ENCODE data around the gene ATXN7L1. TPM values are rescaled to one million over a fixed set of nuclear protein-coding genes. Genes with fewer than 3 reads are reported as not detected.

The ATXN7L1 gene
- total and polyA plus RNA-seq, 2 of the 13 experiments (the other 11 are each of a cell fraction or from before 2014, with no cell fraction given): 4.1 to 7.8 TPM

GRCh38 chr7:105652359-105652993 is 223.9 kb downstream of the ATXN7L1 start (continued):
- TF ChIP-seq MATR3 (CRISPR knock-in tag; IDR thresholded peaks at IDR 0.05) (no peak), NR2F6 (IDR thresholded peaks at IDR 0.05) (no peak), NR2F6 (CRISPR knock-in tag; IDR thresholded peaks at IDR 0.05) (no peak), IRX3 (CRISPR knock-in tag; IDR thresholded peaks at IDR 0.05; ENCODE audit: borderline replicate concordance, low read depth) (no peak), ZNF34 (CRISPR knock-in tag; IDR thresholded peaks at IDR 0.05; ENCODE audit: borderline replicate concordance) (no peak), IRF2 (CRISPR knock-in tag; IDR thresholded peaks at IDR 0.05) (0 out of 2 replicates have a peak, but pooled peaks have one; percentile 42), MYNN (CRISPR knock-in tag; IDR thresholded peaks at IDR 0.05; ENCODE audit: low read depth) (no peak), MTF1 (CRISPR knock-in tag; IDR thresholded peaks at IDR 0.05) (no peak), NR2F1 (CRISPR knock-in tag; IDR thresholded peaks at IDR 0.05) (no peak), RAD21 (CRISPR knock-in tag; IDR thresholded peaks at IDR 0.05) (peak; percentile 90), ZNF276 (CRISPR knock-in tag; IDR thresholded peaks at IDR 0.05; ENCODE audit: low read depth) (peak; percentile 31; the same call in 1 of the 2 replicates), ZNF580 (CRISPR knock-in tag; IDR thresholded peaks at IDR 0.05; ENCODE audit: borderline replicate concordance, low read depth) (0 out of 2 replicates have a peak, but pooled peaks have one; percentile 32), ZSCAN29 (CRISPR knock-in tag; conservative IDR thresholded peaks at IDR 0.05) (no peak), CSRNP1 (CRISPR knock-in tag; IDR thresholded peaks at IDR 0.05) (no peak), POLR2A (IDR thresholded peaks at IDR 0.05; ENCODE audit: insufficient read depth in 1 of 2, low read depth in 2 of 2, low read length in 2 of 2) (no peak), CCDC6 (CRISPR knock-in tag; IDR thresholded peaks at IDR 0.05) (0 out of 2 replicates have a peak, but pooled peaks have one; percentile 40), ZMYM4 (CRISPR knock-in tag; IDR thresholded peaks at IDR 0.05) (0 out of 2 replicates have a peak, but pooled peaks have one; percentile 26), CBX2 (IDR thresholded peaks at IDR 0.05; ENCODE audit: low read depth, low read length) (no peak), CBX2 (CRISPR knock-in tag; IDR thresholded peaks at IDR 0.05; ENCODE audit: low read depth) (no peak), KAT8 (CRISPR knock-in tag; IDR thresholded peaks at IDR 0.05) (no peak), ZNF362 (CRISPR knock-in tag; IDR thresholded peaks at IDR 0.05; ENCODE audit: borderline replicate concordance) (no peak), FOXO1 (CRISPR knock-in tag; IDR thresholded peaks at IDR 0.05) (peak; percentile 9; the same call in 1 of the 2 replicates), SMC3 (IDR thresholded peaks at IDR 0.05; ENCODE audit: low read length) (peak; percentile 72)
- TF ChIP-seq, protein P1, sequence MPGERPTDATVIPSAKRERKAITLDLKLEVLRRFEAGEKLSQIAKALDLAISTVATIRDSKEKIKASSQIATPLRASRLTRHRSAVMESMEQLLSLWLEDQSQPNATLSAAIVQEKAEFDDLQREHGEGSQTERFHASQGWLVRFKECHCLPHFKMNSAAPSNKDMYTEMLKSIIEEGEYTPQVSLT (CRISPR knock-in tag; IDR thresholded peaks at IDR 0.05; ENCODE audit: borderline replicate concordance, low read depth): no peak
- TF ChIP-seq, protein P2, sequence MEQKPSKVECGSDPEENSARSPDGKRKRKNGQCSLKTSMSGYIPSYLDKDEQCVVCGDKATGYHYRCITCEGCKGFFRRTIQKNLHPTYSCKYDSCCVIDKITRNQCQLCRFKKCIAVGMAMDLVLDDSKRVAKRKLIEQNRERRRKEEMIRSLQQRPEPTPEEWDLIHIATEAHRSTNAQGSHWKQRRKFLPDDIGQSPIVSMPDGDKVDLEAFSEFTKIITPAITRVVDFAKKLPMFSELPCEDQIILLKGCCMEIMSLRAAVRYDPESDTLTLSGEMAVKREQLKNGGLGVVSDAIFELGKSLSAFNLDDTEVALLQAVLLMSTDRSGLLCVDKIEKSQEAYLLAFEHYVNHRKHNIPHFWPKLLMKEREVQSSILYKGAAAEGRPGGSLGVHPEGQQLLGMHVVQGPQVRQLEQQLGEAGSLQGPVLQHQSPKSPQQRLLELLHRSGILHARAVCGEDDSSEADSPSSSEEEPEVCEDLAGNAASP (CRISPR knock-in tag; IDR thresholded peaks at IDR 0.05; ENCODE audit: borderline replicate concordance): no peak
